Measurements from ENCODE around the gene HES1.

DNA sequence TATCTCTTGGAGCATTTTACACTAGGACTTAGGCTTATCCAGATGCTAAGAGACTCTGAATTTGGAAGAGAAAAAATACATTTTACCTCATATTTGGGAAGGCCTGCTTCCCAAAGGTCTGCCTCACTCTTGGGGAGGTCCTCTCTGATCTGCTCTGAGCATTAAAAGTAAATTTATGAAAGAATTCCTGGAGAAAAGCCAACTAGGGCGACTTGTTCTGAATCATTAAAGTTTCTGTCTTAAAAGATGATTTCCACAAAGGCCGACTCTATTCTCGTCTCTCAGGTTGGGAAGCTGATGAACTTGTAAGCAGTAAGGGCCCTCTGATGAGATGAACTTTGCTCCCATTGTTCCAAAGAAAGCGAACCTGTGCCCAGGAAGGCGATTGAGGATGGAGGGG is 48.7 kb upstream of the HES1 start:
- TF ChIP-seq L3MBTL2 (conservative IDR thresholded peaks at IDR 0.05) (no peak), FOXK2 (IDR thresholded peaks at IDR 0.05) (no peak), ELF4 (IDR thresholded peaks at IDR 0.05) (no peak), FOXM1 (IDR thresholded peaks at IDR 0.05; ENCODE audit: borderline replicate concordance) (no peak), ZNF384 (IDR thresholded peaks at IDR 0.05) (no peak), HDGF (IDR thresholded peaks at IDR 0.05; ENCODE audit: borderline replicate concordance) (no peak), BHLHE40 (IDR thresholded peaks at IDR 0.05; ENCODE audit: borderline replicate concordance) (no peak), TARDBP (IDR thresholded peaks at IDR 0.05) (no peak), NFRKB (IDR thresholded peaks at IDR 0.05) (no peak), SP1 (IDR thresholded peaks at IDR 0.05) (no peak), FOXA1 (IDR thresholded peaks at IDR 0.05) (no peak)

Measured in HEK293T (cell line).